ENCODE data around the gene GALNT15.
A peak's percentile ranks its signal among the peaks of the same experiment; 100 is the strongest.

GALNT15 gene

GRCh38 chr3:16174389-16174788 is at the start of gene GALNT15:
TSS of gene GALNT15 (plus strand) at chr3:16174680. CDS start at chr3:16175152, 472 bp downstream.
- DNase-seq: no peak

GRCh38 chr3:16126634-16127033 is 47.8 kb upstream of the GALNT15 start:
- no peak for DNase-seq

- DNase-seq: no peak
Measured at GRCh38 chr3:16127249-16127648, 47.2 kb upstream of the GALNT15 start.

GRCh38 chr3:16130066-16130465 is 44.4 kb upstream of the GALNT15 start:
- DNase-seq: no peak

GRCh38 chr3:16132190-16132589 is 42.3 kb upstream of the GALNT15 start:
- no peak for DNase-seq

- DNase-seq: no peak
Measured at GRCh38 chr3:16132928-16133327, 41.6 kb upstream of the GALNT15 start.

GRCh38 chr3:16134173-16134928 is 40.1 kb upstream of the GALNT15 start:
- no peak for DNase-seq

GRCh38 chr3:16136055-16136454 is 38.4 kb upstream of the GALNT15 start:
- DNase-seq: no peak

- no peak for DNase-seq
Measured at GRCh38 chr3:16137044-16137443, 37.4 kb upstream of the GALNT15 start.

- no peak for DNase-seq
Measured at GRCh38 chr3:16137977-16138376, 36.5 kb upstream of the GALNT15 start.

GRCh38 chr3:16140116-16140893 is 34.2 kb upstream of the GALNT15 start:
- DNase-seq: no peak

- no peak for DNase-seq
Measured at GRCh38 chr3:16140894-16141285, 33.6 kb upstream of the GALNT15 start.

- DNase-seq: no peak
Measured at GRCh38 chr3:16142350-16143025, 32.0 kb upstream of the GALNT15 start.

GRCh38 chr3:16143861-16144447 is 30.5 kb upstream of the GALNT15 start:
- DNase-seq: no peak

GRCh38 chr3:16145176-16145575 is 29.3 kb upstream of the GALNT15 start:
- no peak for DNase-seq

- DNase-seq: no peak
Measured at GRCh38 chr3:16146015-16146730, 28.3 kb upstream of the GALNT15 start.

GRCh38 chr3:16147220-16147994 is 27.1 kb upstream of the GALNT15 start:
- no peak for DNase-seq

- DNase-seq: no peak
Measured at GRCh38 chr3:16148213-16148612, 26.3 kb upstream of the GALNT15 start.

- no peak for DNase-seq
Measured at GRCh38 chr3:16148783-16149182, 25.7 kb upstream of the GALNT15 start.

GRCh38 chr3:16150285-16150684 is 24.2 kb upstream of the GALNT15 start:
- no peak for DNase-seq

GRCh38 chr3:16151109-16151508 is 23.4 kb upstream of the GALNT15 start:
- peak; percentile 81 for DNase-seq

GRCh38 chr3:16168211-16168610 is 6.3 kb upstream of the GALNT15 start:
- no peak for DNase-seq
